HK-2 (cell line): ENCODE data around the gene GRIK5.

Experiments used
- DNase-seq: peaks from one replicate; pipeline ENCODE4 v3.0.0-alpha.2; 2018; ENCODE audit not compliant: unreplicated experiment

The GRIK5 gene

GRCh38 chr19:41956621-41957020 lies 113.4 kb downstream of the GRIK5 start:
- no peak for DNase-seq

GRCh38 chr19:41955521-41955920 lies 114.5 kb downstream of the GRIK5 start:
- no peak for DNase-seq

- DNase-seq, result peak; percentile 79
These were observed 118.3 kb downstream of the GRIK5 start for GRCh38 chr19:41951686-41952172.
